GM18511 (cell line): Measurements from ENCODE around the gene LAMB3.

ENCODE experiments used
- ATAC-seq: cut with Tn5 transposase; IDR thresholded peaks from one replicate; pipeline ENCODE4 v1.9.1; 2021; ENCODE audit warnings: mild to moderate bottlenecking, moderate library complexity; ENCODE audit not compliant: unreplicated experiment

LAMB3 gene

GRCh38 chr1:209598227-209598626 lies 54.0 kb downstream of the LAMB3 start:
- ATAC-seq = no peak

GRCh38 chr1:209597499-209597898 lies 54.7 kb downstream of the LAMB3 start:
- ATAC-seq = no peak

- no peak for ATAC-seq
These were observed 56.5 kb downstream of the LAMB3 start for GRCh38 chr1:209595599-209596285.

GRCh38 chr1:209595028-209595427 lies 57.2 kb downstream of the LAMB3 start:
- ATAC-seq = no peak

GRCh38 chr1:209594440-209594839 lies 57.8 kb downstream of the LAMB3 start:
- no peak for ATAC-seq

GRCh38 chr1:209593747-209594146 lies 58.5 kb downstream of the LAMB3 start:
- no peak for ATAC-seq

- ATAC-seq = no peak
These were observed 61.8 kb downstream of the LAMB3 start for GRCh38 chr1:209590405-209590804.

- no peak for ATAC-seq
These were observed 62.4 kb downstream of the LAMB3 start for GRCh38 chr1:209589863-209590262.

GRCh38 chr1:209589440-209589839 lies 62.8 kb downstream of the LAMB3 start:
- ATAC-seq = no peak

GRCh38 chr1:209587789-209588188 lies 64.4 kb downstream of the LAMB3 start:
- no peak for ATAC-seq

GRCh38 chr1:209586221-209586740 lies 65.9 kb downstream of the LAMB3 start:
- no peak for ATAC-seq

GRCh38 chr1:209585672-209586071 lies 66.6 kb downstream of the LAMB3 start:
- ATAC-seq = no peak

- ATAC-seq = no peak
These were observed 67.0 kb downstream of the LAMB3 start for GRCh38 chr1:209585197-209585596.

- ATAC-seq = no peak
These were observed 68.0 kb downstream of the LAMB3 start for GRCh38 chr1:209584231-209584672.

- no peak for ATAC-seq
These were observed 68.8 kb downstream of the LAMB3 start, which contains the start of gene CAMK1G for GRCh38 chr1:209583408-209583807. Gene CAMK1G, plus strand, starts transcription at chr1:209583714. Its CDS starts 11,270 bp downstream, at chr1:209594984.

GRCh38 chr1:209580577-209580976 lies 71.6 kb downstream of the LAMB3 start:
- no peak for ATAC-seq

GRCh38 chr1:209577346-209577745 lies 74.9 kb downstream of the LAMB3 start:
- ATAC-seq = no peak

GRCh38 chr1:209576392-209577197 lies 75.6 kb downstream of the LAMB3 start:
- ATAC-seq = peak; percentile 90

- no peak for ATAC-seq
These were observed 81.5 kb downstream of the LAMB3 start for GRCh38 chr1:209570743-209571142.

GRCh38 chr1:209569455-209570207 lies 82.6 kb downstream of the LAMB3 start:
- peak; percentile 59 for ATAC-seq

- no peak for ATAC-seq
These were observed 84.5 kb downstream of the LAMB3 start for GRCh38 chr1:209567698-209568175.
